WI38 (cell line): Measurements from ENCODE around the gene LRP10.

Source experiments
- H3K4me3 ChIP-seq: 2 replicates; pipeline ENCODE4 v1.5.1; 2011; ENCODE audit warnings: low read depth, mild to moderate bottlenecking, control low read depth, low read length
- TF ChIP-seq, protein P1 (sequence below): IDR thresholded peaks from 2 replicates; pipeline ENCODE4 v1.5.1; 2012; ENCODE audit warnings: low read depth, mild to moderate bottlenecking, control low read depth, low read length

Gene LRP10

GRCh38 chr14:22882529-22883172 is 11.1 kb downstream of the LRP10 start:
- TF ChIP-seq, protein P1, sequence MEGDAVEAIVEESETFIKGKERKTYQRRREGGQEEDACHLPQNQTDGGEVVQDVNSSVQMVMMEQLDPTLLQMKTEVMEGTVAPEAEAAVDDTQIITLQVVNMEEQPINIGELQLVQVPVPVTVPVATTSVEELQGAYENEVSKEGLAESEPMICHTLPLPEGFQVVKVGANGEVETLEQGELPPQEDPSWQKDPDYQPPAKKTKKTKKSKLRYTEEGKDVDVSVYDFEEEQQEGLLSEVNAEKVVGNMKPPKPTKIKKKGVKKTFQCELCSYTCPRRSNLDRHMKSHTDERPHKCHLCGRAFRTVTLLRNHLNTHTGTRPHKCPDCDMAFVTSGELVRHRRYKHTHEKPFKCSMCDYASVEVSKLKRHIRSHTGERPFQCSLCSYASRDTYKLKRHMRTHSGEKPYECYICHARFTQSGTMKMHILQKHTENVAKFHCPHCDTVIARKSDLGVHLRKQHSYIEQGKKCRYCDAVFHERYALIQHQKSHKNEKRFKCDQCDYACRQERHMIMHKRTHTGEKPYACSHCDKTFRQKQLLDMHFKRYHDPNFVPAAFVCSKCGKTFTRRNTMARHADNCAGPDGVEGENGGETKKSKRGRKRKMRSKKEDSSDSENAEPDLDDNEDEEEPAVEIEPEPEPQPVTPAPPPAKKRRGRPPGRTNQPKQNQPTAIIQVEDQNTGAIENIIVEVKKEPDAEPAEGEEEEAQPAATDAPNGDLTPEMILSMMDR, result no peak
- no peak overlapping the region for H3K4me3 ChIP-seq

DNA sequence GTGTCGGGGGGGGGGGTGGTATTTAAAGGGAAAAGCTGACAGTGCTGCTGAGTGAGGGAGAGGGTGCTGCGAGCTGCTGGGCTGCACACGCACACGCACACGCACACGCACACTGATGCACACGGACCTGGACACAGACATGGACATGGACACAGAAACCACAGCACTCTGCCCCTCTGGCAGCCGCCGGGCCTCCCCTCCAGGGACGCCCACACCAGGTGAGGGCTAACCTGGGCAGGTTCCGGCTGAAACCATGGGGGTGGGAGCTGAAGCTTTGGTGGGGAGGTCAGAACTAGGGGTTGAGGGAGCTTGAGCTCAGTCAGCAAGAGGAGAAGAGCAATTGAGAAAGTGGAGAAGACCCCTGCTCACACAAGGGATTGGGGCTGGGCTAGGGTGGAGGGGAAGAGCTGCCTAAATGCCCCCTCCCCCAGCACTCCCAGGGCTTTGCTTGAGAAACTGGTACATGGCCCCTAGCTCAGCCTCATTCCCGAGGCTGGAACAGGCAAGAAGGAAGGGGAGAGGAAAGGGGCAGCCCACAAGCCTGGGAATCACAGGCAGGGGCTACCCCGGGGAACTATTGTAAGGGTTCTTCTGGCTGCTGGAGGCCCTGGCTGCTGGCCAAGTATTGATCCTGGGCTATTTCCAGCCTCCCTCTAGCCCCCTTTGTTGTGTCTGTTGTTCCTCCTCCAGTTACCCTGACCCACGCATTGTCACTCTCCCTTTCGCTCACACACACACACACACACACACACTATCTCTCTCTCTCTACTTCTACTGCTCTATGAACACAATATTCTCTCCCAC is 11.8 kb downstream of the LRP10 start, which contains the start of gene REM2:
TSS of gene REM2 (plus strand) at position 50 of the 804 bp plus-strand sequence. CDS start at position 116, 66 bp downstream.
- no peak within 1 kb of the TSS for H3K4me3 ChIP-seq
- TF ChIP-seq, protein P1, result no peak

- TF ChIP-seq, protein P1, result no peak
- H3K4me3 ChIP-seq, result no peak overlapping the region
These were observed 12.7 kb downstream of the LRP10 start for GRCh38 chr14:22884076-22884737.

DNA sequence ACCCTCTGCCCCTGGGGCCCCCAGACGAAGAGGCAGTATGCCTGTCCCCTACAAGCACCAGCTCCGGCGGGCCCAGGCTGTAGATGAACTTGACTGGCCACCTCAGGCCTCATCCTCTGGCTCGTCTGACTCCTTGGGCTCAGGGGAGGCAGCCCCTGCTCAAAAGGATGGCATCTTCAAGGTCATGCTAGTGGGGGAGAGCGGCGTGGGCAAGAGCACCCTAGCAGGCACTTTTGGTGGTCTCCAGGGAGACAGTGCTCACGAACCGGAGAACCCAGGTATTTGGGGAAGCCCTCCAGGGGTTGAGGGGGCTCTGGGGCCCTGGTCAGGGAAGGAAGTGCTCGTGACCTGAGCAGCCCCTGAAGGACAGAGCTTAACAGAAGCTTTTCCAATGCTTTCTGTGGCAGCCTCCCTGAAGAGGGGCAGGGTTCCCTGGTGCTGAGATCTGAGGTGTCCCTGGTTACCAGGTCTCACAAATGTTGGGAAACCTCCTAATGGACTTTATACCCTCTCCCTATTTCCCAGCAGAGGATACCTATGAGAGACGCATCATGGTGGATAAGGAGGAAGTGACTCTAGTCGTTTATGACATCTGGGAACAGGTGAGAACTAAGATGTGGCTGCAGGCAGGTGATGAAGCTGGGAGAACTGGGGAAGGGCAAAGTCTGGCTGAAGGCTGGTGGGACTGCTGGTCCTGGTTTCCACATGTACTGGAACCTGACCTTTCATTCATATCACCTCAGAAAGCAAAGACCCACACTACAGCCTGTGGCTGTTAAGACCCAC is 13.4 kb downstream of the LRP10 start:
- TF ChIP-seq, protein P1, result no peak
- no peak overlapping the region for H3K4me3 ChIP-seq

- no peak overlapping the region for H3K4me3 ChIP-seq
- TF ChIP-seq, protein P1, result no peak
These were observed 14.4 kb downstream of the LRP10 start for GRCh38 chr14:22885975-22886374.

- TF ChIP-seq, protein P1, result no peak
- H3K4me3 ChIP-seq, result peak overlapping the region; percentile 68
These were observed 15.1 kb downstream of the LRP10 start for GRCh38 chr14:22886500-22887259.
